Ramos (cell line): ENCODE measurements around the gene FXR1.
"Not testable (repeated sequence)": the region's sequence is repeated elsewhere in the genome, so short reads cannot be mapped to it uniquely, and the experiment has no call there.

ENCODE experiments used
- in situ Hi-C: fragments of 300-500 bp; cut with MboI; formaldehyde crosslinking; loops from one replicate; pipeline ENCODE4 v1.14.3; 2022; ENCODE audit warnings: low sequenced_read_pairs; ENCODE audit not compliant: unreplicated experiment

The FXR1 gene

DNA sequence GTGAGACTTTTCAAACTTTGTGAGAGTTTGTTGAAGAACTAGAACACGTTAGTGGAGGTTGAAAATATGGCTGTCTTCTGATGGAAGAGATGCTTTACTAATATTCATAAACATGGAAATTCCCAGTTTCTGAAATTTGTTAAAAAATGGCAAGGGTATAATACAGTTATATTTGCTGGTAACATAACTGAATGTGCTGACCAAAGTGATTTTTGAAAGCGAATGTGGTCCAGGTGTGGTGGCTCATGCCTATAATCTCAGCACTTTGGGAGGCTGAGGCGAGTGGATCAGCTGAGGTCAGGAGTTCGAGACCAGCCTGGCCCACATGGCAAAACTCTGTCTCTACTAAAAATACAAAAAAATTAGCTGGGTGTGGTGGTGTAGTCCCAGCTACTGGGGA, 18.1 kb downstream of the FXR1 start:
- in situ Hi-C loops, result no loop called here

- in situ Hi-C loops, result no loop called here
Observed at GRCh38 chr3:180932819-180933218, 20.3 kb downstream of the FXR1 start.

GRCh38 chr3:180934638-180935037, 22.2 kb downstream of the FXR1 start:
- in situ Hi-C loops, result no loop called here

DNA sequence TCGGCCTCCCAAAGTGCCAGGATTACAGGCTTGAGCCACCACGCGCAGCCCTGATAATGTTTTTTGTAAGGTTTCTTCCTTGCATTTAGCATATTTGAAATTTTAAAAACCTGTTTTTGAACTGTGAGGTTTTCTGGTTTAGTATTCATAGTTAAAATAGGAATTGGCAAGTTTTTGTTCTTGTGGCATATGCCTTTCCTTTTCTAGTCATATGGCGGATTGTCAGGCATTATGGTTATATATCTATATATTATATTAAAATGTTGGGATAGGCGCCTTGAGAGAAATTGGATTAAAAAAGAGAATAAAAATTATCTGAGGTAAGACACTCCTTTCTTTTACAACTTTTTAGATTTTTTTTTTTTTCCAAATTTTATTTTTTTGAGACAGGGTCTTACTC, 28.4 kb downstream of the FXR1 start:
- in situ Hi-C loops, result no loop called here

GRCh38 chr3:180947761-180948390, 35.4 kb downstream of the FXR1 start:
- in situ Hi-C loops, result no loop called here

DNA sequence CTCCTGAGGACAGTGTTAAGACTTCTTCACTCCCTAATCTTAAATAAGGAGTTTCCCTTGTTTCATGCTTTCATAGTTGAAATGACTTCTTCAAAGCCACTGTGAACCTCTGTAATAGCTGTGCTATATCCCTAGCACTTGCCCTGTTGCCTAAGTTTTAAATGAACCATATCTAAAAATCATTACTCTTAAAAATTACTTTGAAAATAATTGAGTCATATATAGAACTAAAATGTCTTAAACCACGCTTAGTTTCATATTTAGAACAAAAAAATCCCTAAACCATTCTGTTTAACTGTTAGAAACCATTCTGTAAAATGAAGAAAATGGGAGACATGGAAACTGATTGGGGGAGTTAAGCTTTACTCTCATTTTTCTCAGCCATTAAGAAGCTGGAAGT, 47.2 kb downstream of the FXR1 start:
- in situ Hi-C loops, result no loop called here

DNA sequence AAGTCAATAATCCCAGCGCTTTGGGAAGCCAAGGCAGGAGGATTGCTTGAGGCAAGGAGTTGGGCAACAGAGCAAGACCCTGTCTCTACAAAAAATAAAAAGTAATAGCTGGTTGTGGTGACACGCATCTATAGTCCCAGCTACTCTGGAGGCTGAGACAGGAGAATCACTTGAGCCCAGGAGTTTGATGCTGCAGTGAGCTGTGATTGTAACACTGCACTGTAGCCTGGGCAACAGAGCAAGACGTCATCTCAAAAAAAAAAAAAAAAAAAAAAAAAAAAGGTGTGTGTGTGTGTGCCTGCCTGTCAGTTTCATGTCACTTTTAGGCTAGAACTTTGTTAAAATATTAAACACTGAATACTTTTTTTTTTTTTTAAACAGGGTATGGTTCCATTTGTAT, 48.6 kb downstream of the FXR1 start:
- in situ Hi-C loops, result no loop called here

DNA sequence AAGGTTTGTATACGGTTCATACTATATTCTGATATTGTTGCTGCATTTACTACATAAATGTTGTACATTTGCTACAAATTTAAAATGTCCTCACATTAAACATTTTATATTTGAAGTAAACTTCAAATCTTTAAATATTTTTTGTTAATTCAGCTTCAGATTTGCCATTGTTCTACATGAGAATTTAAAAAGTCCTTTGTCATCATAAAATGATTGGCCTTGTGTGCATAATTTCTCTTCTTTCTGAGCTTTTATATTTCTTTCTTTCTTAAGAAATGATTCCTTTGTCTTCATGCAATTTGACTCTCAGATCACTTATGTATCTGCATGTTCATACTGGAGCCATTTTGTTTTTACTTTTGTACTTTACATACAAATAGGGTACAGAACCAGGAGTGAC, 49.1 kb downstream of the FXR1 start:
- in situ Hi-C loops, result no loop called here

- in situ Hi-C loops, result no loop called here
Observed at GRCh38 chr3:180962530-180962929, 50.1 kb downstream of the FXR1 start.

DNA sequence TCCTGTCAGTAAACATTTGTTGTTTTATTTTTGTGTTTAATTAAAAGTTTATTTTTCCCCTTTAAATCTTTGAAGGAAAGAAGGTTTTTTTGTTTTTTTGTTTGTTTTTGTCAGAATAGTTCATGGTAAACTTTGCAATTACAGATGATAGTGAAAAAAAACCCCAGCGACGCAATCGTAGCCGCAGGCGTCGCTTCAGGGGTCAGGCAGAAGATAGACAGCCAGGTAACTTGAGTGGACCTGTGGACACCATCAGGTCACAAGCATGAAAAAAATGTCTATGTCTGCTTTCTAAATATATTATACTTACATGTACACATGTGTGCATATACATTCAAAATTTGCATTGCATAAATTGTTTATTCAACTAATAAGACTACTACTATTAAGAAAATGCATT, 58.5 kb downstream of the FXR1 start:
- in situ Hi-C loops, result no loop called here

DNA sequence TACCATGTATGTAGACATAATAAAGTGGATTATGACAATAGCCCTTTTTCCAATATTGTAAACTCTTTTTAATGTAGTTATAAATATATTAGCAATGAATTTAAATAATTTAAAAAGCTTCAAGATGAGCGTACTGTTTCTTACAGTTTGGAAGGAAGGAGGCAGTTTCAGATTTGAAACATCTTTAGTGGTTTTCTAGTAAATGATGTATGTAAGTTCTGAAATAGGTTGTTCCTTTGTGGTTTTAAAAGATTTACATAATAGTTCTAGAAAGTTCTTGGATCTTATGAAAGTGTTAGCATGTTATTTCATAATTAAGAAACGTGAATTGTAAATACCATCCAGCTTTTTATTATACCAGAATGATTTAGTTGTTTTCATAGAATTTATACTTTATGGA, 61.1 kb downstream of the FXR1 start:
- in situ Hi-C loops, result no loop called here

DNA sequence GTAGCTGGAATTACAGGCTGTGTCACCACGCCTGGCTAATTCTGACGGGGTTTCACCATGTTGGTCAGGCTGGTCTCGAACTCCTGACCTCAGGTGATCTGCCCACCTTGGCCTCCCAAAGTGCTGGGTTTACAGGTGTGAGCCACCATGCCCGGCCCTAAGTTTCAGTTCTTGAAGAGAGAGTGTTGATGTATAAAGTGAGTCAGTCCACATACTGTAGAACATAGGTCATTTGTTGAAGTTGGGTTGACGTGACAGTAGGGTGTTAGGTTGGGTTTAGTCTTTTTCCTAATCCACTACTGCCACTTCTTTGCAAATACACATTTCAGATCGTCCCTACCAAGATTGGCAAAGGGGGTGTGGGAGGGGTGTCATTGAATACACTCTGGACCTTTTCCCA, 61.8 kb downstream of the FXR1 start:
- in situ Hi-C loops, result no loop called here

DNA sequence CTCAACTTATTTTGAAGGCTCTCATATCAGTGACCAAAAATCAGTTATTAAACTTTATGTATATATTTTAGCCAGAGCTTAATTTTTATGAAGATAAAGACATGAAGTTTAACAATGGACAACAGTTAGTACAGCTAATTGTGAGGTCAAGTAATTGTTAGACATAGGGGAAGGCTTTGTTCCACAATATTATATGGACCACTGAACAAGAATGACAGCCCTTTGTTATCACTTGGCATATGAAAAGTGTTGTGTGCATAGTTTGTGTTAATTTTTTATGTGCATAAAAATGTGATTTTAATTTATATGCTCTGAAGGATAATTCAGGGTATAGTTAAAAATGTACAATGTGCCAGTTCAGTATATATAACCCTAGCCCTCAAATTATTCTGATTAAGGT, 65.0 kb downstream of the FXR1 start:
- in situ Hi-C loops, result no loop called here

- in situ Hi-C loops, result no loop called here
Observed at GRCh38 chr3:180979961-180980360, 67.5 kb downstream of the FXR1 start.

DNA sequence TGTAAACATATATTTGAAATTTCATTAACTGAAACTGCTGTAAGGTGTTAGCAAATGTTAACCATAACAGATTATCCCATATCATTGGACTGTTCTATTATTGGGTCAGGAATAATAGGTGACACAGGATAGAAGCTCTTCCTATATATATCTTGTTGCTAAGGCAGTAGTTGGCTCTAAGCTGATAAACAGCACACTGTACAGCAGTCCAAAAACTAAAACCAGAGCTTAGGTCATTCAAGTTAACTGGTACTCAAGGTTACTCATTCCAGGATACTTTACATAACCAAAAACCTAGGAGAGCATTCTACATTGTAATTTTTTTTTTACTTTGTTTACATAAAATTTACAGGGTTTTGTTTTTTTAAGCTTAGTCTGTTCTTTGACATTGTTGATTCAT, 68.1 kb downstream of the FXR1 start:
- in situ Hi-C loops, result no loop called here

- in situ Hi-C loops, result no loop called here
Observed at GRCh38 chr3:180981912-180982311, 69.4 kb downstream of the FXR1 start.

DNA sequence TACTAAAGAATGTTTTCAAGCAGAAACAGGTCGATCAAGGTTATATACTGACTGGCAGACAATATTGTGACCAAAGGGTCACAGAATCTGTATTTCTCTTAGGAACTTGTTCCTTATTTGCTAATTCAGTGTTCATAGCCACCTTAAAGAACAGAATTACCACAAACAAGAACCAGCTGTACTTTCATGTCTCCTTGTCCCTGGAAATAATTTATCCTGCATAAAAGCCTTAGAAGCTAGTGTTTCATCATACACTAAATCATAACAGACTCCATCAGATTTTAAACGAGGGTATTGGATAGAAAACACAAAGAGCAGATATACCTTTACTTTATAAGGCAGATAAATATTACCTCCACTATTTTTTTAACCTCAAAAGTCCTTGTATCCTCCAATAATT, 70.7 kb downstream of the FXR1 start:
- in situ Hi-C loops, result no loop called here

GRCh38 chr3:180986366-180986765, 73.9 kb downstream of the FXR1 start:
- in situ Hi-C loops, result not testable (repeated sequence)

DNA sequence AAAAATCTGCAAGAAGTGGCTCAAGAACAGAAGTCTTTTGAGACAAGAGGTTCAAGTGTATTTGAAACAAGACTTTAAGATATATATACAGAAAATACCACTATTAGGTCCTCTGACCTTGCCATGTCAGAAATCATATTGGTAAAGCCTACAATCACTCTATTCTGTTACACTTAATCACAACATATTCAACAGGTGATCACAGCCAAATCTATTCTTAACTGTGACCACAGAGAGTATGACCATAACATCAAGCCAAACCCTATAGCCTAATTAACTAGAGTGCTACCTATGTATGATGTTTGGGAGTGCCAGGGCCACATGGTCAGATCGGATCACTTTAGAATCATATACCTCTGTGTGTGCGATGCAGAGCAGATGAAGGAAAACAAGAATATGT, 74.9 kb downstream of the FXR1 start:
- in situ Hi-C loops, result no loop called here

DNA sequence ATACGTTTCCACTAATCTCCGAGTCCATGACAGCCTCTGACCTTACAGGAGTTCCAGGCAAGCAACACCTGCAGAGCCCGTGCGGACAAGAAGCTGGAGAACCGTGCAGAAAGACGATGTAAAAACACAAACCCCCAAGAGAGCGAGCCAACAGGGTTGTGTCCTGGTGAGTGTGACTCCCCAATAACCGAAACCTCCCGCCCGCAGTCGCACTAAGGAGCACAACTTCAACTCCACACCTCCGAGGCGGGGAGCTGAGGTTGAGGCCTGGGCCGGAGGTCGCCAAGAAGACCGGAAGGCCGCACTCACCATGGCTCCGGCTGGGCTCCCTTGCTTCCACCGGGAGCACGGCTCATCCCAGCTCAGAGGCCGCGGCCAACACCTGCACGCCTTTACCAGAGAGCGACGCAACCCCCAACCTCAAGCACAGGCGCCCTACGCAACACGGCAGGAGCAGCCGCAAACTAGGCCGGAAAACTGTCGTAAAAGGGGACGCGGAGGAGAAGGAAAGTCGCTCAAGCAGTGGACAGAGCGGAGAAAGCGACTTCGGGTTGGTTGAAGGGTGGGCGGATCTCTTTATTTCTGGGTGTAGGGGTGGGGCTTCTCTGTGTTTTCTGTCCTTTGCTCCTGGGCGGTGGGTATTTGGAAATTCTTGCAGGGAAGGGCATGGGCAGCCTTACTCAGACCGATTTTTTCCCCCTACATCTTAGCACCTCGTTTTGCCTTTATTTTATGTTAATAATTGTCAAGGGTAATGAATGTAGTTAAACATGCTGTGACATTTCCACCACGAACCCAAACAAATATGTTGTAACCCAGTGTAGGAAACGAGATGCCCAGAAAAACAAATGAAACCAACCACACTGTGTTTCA, 77.1 kb downstream of the FXR1 start, which contains the start of gene DNAJC19:
TSS of gene DNAJC19 (minus strand) at position 446 of the 873 bp plus-strand sequence. CDS start at position 312, 134 bp downstream.
- in situ Hi-C loops, result no loop called here

GRCh38 chr3:180990505-180990904, 78.0 kb downstream of the FXR1 start:
- in situ Hi-C loops, result no loop called here

DNA sequence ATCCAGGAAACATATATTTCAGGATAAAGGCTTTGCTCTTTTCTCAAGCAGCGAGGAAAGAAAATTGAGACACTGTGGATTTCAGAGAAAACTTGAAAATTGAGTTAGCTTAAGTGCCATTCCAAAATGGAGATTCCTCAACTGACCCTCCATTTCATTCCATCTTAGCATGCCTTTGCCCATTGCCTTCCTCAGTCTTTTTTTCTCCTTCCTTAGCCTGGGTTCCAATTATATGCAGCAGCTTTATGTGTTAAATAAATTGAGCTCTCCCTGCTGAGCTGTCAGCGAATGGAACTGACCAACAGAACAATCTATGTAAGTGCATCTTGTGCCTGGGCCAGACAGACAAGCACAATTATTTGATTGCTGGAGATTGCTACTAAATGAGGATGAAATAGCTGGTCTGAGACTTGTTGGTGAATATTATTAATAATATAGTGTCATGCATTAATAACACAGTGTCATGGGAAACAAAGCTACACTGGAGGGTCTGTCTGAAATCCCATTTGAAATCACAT, 84.0 kb downstream of the FXR1 start:
- in situ Hi-C loops, result no loop called here
